ENCODE measurements around the gene MAST4. TPM values are rescaled to one million over a fixed set of nuclear protein-coding genes. Genes with fewer than 3 reads are reported as not detected.

MAST4 gene
- total and polyA plus RNA-seq, 2 donors (not counting 1 experiment from before 2014, with no cell fraction given): 2.5 to 57.1 TPM

DNA sequence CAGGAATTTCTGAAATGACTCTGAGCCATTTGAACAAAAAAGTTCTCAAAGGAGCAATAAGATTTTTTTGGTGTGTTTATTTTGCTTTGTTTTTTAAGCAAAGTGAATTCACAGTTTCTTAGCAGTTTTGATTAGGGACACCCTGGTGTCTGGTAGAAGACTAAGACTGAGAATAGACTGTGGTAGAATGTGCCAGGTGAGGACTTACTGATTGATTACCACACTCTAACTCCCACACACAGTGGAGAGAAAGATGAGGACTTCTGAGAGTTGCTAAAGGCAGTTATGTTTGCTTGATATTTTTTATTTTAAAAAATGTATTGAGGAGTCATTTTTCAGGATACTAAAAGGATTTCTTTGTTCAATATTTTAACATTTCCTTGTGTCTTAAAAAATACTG lies 425.3 kb downstream of the MAST4 start:
- Mint-ChIP-seq H3K27me3 (no peaks in the 10 kb centered on the region), H3K4me1 (no peaks in the 10 kb centered on the region), H3K27ac (no peak overlapping the region), H3K9me3 (ENCODE audit: insufficient read depth) (no peaks in the 10 kb centered on the region), H3K4me3 (no peak overlapping the region)
- Histone ChIP-seq H3K4me2 (replicated peaks; ENCODE audit: low read depth, low read length, poor library complexity, severe bottlenecking) (no peak overlapping the region), H3K9me3 (ENCODE audit: control extremely low read depth in 1 of 3, control insufficient read depth in 2 of 3, insufficient read depth in 1 of 3, low read length in 2 of 3) (no peaks in the 10 kb centered on the region), H3K27me3 (replicated peaks in 1 of 4; ENCODE audit: control extremely low read depth in 1 of 4, control insufficient read depth in 3 of 4, insufficient read depth in 4 of 4, low read length in 3 of 4) (no peaks in the 10 kb centered on the region), H4K20me1 (ENCODE audit: control insufficient read depth, insufficient read depth, low read length, poor library complexity, severe bottlenecking) (no peaks in the 10 kb centered on the region), H3K36me3 (replicated peaks in 1 of 2; ENCODE audit: control extremely low read depth in 1 of 2, control insufficient read depth in 1 of 2, extremely low read depth in 1 of 2, insufficient read depth in 2 of 2, low read length in 1 of 2) (no peaks in the 10 kb centered on the region), H3K27ac (ENCODE audit: low read length in 2 of 2) (no peak overlapping the region), H3K4me1 (ENCODE audit: control insufficient read depth in 2 of 2, insufficient read depth in 2 of 2, low read length in 2 of 2) (no peaks in the 10 kb centered on the region), H3K4me3 (ENCODE audit: control extremely low read depth in 1 of 5, extremely low read depth in 1 of 5, insufficient read depth in 1 of 5, low read depth in 2 of 5, low read length in 4 of 5) (no peak overlapping the region), H2AFZ (ENCODE audit: insufficient read depth, low read depth, low read length, poor library complexity, severe bottlenecking) (no peak overlapping the region), H3K79me2 (ENCODE audit: control insufficient read depth, insufficient read depth, low read length) (no peaks in the 10 kb centered on the region), H3K9ac (ENCODE audit: low read length) (no peak overlapping the region)
- ChIA-PET CTCF (interaction anchor here (0.5 to 1.3 kb wide), 2 partner anchors 17 to 909 kb away, joined by 3 to 6 read pairs; no protein-coding TSS in a partner anchor), POLR2A (no interaction called here)
- intact Hi-C loops (cut with micrococcal nuclease): no loop called here
- ATAC-seq (ENCODE audit: low read depth) (no peak), DNase-seq (no peak)
- TF ChIP-seq, protein P1, sequence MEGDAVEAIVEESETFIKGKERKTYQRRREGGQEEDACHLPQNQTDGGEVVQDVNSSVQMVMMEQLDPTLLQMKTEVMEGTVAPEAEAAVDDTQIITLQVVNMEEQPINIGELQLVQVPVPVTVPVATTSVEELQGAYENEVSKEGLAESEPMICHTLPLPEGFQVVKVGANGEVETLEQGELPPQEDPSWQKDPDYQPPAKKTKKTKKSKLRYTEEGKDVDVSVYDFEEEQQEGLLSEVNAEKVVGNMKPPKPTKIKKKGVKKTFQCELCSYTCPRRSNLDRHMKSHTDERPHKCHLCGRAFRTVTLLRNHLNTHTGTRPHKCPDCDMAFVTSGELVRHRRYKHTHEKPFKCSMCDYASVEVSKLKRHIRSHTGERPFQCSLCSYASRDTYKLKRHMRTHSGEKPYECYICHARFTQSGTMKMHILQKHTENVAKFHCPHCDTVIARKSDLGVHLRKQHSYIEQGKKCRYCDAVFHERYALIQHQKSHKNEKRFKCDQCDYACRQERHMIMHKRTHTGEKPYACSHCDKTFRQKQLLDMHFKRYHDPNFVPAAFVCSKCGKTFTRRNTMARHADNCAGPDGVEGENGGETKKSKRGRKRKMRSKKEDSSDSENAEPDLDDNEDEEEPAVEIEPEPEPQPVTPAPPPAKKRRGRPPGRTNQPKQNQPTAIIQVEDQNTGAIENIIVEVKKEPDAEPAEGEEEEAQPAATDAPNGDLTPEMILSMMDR (IDR thresholded peaks at IDR 0.05): no peak
- TF ChIP-seq EZH2 (IDR thresholded peaks at IDR 0.05; ENCODE audit: borderline replicate concordance, insufficient read depth, low read depth, low read length, poor library complexity, severe bottlenecking): no peak

DNA sequence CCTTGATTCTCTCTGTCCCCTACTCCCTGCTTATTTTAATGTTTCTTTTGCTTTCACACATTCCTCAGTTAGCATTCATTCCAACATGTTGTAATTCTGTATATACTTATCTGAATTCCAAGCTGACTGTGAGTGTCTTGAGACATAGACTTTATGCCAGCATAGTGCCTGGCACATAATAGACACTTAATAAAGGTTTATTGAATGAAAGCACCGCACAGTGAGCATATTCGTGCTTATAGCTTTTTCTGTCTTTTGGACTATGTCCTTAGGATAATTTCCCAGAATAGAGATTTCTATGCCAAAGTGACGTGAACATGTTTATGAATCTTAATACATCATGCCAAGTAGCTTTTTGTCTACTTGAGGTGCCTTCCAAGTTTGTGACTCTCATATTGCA lies 425.8 kb downstream of the MAST4 start:
- H4K20me1 ChIP-seq (ENCODE audit: control insufficient read depth, insufficient read depth, low read length, poor library complexity, severe bottlenecking): no peaks in the 10 kb centered on the region
- ChIA-PET POLR2A (no interaction called here), CTCF (interaction anchor here (0.5 to 1.3 kb wide), 2 partner anchors 17 to 910 kb away, joined by 3 to 6 read pairs; no protein-coding TSS in a partner anchor)
- no peak overlapping the region for H3K4me2 ChIP-seq (replicated peaks; ENCODE audit: low read depth, low read length, poor library complexity, severe bottlenecking)
- H3K4me3 ChIP-seq (ENCODE audit: control extremely low read depth in 1 of 5, extremely low read depth in 1 of 5, insufficient read depth in 1 of 5, low read depth in 2 of 5, low read length in 4 of 5): no peak overlapping the region
- no peaks in the 10 kb centered on the region for H3K4me1 ChIP-seq (ENCODE audit: control insufficient read depth in 2 of 2, insufficient read depth in 2 of 2, low read length in 2 of 2)
- Mint-ChIP-seq H3K4me1 (no peaks in the 10 kb centered on the region), H3K9me3 (ENCODE audit: insufficient read depth) (no peaks in the 10 kb centered on the region), H3K27me3 (no peaks in the 10 kb centered on the region), H3K27ac (no peak overlapping the region), H3K4me3 (no peak overlapping the region)
- no peak overlapping the region for H2AFZ ChIP-seq (ENCODE audit: insufficient read depth, low read depth, low read length, poor library complexity, severe bottlenecking)
- TF ChIP-seq EZH2 (IDR thresholded peaks at IDR 0.05; ENCODE audit: borderline replicate concordance, insufficient read depth, low read depth, low read length, poor library complexity, severe bottlenecking): no peak
- TF ChIP-seq, protein P1 (IDR thresholded peaks at IDR 0.05): no peak
- no peaks in the 10 kb centered on the region for H3K36me3 ChIP-seq (replicated peaks in 1 of 2; ENCODE audit: control extremely low read depth in 1 of 2, control insufficient read depth in 1 of 2, extremely low read depth in 1 of 2, insufficient read depth in 2 of 2, low read length in 1 of 2)
- ATAC-seq (ENCODE audit: low read depth): no peak
- no peak overlapping the region for H3K27ac ChIP-seq (ENCODE audit: low read length in 2 of 2)
- H3K9me3 ChIP-seq (ENCODE audit: control extremely low read depth in 1 of 3, control insufficient read depth in 2 of 3, insufficient read depth in 1 of 3, low read length in 2 of 3): no peaks in the 10 kb centered on the region
- no peak for DNase-seq
- intact Hi-C loops (cut with micrococcal nuclease): no loop called here
- no CpG with 5 or more reads among the region's 3 CpGs for WGBS (ENCODE audit: insufficient coverage)
- no peaks in the 10 kb centered on the region for H3K79me2 ChIP-seq (ENCODE audit: control insufficient read depth, insufficient read depth, low read length)
- H3K9ac ChIP-seq (ENCODE audit: low read length): no peak overlapping the region
- no peaks in the 10 kb centered on the region for H3K27me3 ChIP-seq (replicated peaks in 1 of 4; ENCODE audit: control extremely low read depth in 1 of 4, control insufficient read depth in 3 of 4, insufficient read depth in 4 of 4, low read length in 3 of 4)

Measured in B cell (primary cell).